ENCODE data around the gene KDM4B.

DNA sequence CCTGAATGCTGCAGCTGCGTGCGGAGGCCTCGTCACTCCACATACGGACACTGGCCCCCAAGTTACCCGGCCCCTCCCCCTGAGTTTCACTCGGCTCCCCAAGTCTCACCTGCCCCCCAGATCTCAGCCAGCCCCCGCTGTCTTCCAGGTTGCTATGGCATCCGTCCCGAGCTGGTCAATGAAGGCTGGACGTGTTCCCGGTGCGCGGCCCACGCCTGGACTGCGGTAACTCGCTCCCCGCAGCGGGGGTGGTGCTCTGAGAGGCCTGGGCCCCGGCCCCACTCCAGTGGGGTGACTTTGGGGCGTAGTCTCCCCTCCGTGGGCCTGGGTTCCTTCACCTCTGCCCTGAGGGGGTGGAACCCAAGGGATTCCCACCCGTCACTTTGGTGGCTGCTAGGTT, 168.2 kb downstream of the KDM4B start:
- TF ChIP-seq, protein P1, sequence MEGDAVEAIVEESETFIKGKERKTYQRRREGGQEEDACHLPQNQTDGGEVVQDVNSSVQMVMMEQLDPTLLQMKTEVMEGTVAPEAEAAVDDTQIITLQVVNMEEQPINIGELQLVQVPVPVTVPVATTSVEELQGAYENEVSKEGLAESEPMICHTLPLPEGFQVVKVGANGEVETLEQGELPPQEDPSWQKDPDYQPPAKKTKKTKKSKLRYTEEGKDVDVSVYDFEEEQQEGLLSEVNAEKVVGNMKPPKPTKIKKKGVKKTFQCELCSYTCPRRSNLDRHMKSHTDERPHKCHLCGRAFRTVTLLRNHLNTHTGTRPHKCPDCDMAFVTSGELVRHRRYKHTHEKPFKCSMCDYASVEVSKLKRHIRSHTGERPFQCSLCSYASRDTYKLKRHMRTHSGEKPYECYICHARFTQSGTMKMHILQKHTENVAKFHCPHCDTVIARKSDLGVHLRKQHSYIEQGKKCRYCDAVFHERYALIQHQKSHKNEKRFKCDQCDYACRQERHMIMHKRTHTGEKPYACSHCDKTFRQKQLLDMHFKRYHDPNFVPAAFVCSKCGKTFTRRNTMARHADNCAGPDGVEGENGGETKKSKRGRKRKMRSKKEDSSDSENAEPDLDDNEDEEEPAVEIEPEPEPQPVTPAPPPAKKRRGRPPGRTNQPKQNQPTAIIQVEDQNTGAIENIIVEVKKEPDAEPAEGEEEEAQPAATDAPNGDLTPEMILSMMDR (conservative IDR thresholded peaks at IDR 0.05): no peak
- no peak for TF ChIP-seq ZFX (IDR thresholded peaks at IDR 0.05)

Data from C4-2B (cell line).